GM12801 (cell line): ENCODE results near the gene TNN.

Experiments
- CTCF ChIP-seq: IDR thresholded peaks from one replicate; pipeline ENCODE4 v1.5.1; 2011; ENCODE audit warnings: control low read depth; ENCODE audit not compliant: insufficient read length; ENCODE audit errors: extremely low read depth

TNN gene

GRCh38 chr1:175080030-175080429 is 12.4 kb downstream of the TNN start:
- TF ChIP-seq CTCF = no peak

GRCh38 chr1:175081983-175082382 is 14.3 kb downstream of the TNN start:
- no peak for TF ChIP-seq CTCF

- TF ChIP-seq CTCF = no peak
Observed at GRCh38 chr1:175088525-175088951, 20.9 kb downstream of the TNN start.

GRCh38 chr1:175089136-175089718 is 21.6 kb downstream of the TNN start:
- TF ChIP-seq CTCF = no peak

GRCh38 chr1:175090780-175091179 is 23.1 kb downstream of the TNN start:
- TF ChIP-seq CTCF = no peak

GRCh38 chr1:175094626-175095025 is 27.0 kb downstream of the TNN start:
- no peak for TF ChIP-seq CTCF

- no peak for TF ChIP-seq CTCF
Observed at GRCh38 chr1:175095069-175095468, 27.4 kb downstream of the TNN start.
